Neural cell (in vitro differentiated cells): ENCODE results near the gene ANXA4.

Source experiments
- CTCF ChIP-seq: fragments of 450-650 bp; IDR thresholded peaks from 2 replicates; pipeline ENCODE4 v1.5.1; 2014; ENCODE audit warnings: antibody characterized with exemption, mild to moderate bottlenecking, moderate library complexity; ENCODE audit not compliant: poor library complexity, severe bottlenecking
- EP300 ChIP-seq: fragments of 450-650 bp; conservative IDR thresholded peaks from 2 replicates; pipeline ENCODE4 v1.6.1; 2014; ENCODE audit warnings: antibody characterized with exemption, mild to moderate bottlenecking, moderate library complexity; ENCODE audit not compliant: poor library complexity, severe bottlenecking
- MXI1 ChIP-seq: fragments of 450-650 bp; conservative IDR thresholded peaks from 2 replicates; pipeline ENCODE4 v1.6.1; 2014; ENCODE audit warnings: antibody characterized with exemption, mild to moderate bottlenecking; ENCODE audit not compliant: poor library complexity, severe bottlenecking
- POLR2AphosphoS5 ChIP-seq: IDR thresholded peaks from 2 replicates; pipeline ENCODE4 v1.6.1; 2012

- TF ChIP-seq CTCF, result no peak
- TF ChIP-seq POLR2AphosphoS5, result no peak
- no peak for TF ChIP-seq MXI1
- TF ChIP-seq EP300, result no peak
These were observed 87.0 kb downstream of the ANXA4 start for GRCh38 chr2:69828938-69829255.
